ENCODE measurements around the gene USP53.
"Not testable (repeated sequence)": the region's sequence is repeated elsewhere in the genome, so short reads cannot be mapped to it uniquely, and the experiment has no call there.

Gene USP53

DNA sequence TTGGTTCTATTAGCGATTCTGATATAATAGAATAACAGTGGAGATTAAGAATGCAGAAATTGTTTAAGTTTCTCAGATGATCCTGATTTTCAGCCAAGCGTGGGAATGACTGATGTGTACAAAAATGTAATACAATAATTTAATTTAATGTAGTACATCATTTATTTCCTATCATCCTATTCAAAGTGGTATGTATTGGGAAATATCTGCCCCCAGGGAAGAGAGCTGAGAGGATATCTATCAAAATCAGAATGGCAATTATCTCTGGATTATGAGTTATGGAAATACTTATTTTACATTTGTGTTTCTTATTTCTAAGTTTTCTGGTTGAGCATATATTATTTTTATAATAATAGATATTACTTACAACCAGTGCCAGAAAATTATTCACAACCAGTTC is 105.5 kb downstream of the USP53 start:
- no peaks in the 10 kb centered on the region for H3K9me3 ChIP-seq (ENCODE audit: low read depth, low read length)
- no peak overlapping the region for H3K4me3 ChIP-seq
- no peak for TF ChIP-seq EZH2 (IDR thresholded peaks at IDR 0.05)
- TF ChIP-seq POLR2AphosphoS5 (IDR thresholded peaks at IDR 0.05; ENCODE audit: borderline replicate concordance, low read depth, low read length): no peak
- TF ChIP-seq FOXP2 (optimal IDR thresholded peaks at IDR 0.05; ENCODE audit: control extremely low read depth, extremely low read length, insufficient read depth): no peak
- no peak for DNase-seq (ENCODE audit: low read depth, low spot score)
- H3K9ac ChIP-seq (ENCODE audit: insufficient read length): no peak overlapping the region
- no peaks in the 10 kb centered on the region for H3K36me3 ChIP-seq (ENCODE audit: insufficient read depth, low read length)
- no peak overlapping the region for H3K27ac ChIP-seq

DNA sequence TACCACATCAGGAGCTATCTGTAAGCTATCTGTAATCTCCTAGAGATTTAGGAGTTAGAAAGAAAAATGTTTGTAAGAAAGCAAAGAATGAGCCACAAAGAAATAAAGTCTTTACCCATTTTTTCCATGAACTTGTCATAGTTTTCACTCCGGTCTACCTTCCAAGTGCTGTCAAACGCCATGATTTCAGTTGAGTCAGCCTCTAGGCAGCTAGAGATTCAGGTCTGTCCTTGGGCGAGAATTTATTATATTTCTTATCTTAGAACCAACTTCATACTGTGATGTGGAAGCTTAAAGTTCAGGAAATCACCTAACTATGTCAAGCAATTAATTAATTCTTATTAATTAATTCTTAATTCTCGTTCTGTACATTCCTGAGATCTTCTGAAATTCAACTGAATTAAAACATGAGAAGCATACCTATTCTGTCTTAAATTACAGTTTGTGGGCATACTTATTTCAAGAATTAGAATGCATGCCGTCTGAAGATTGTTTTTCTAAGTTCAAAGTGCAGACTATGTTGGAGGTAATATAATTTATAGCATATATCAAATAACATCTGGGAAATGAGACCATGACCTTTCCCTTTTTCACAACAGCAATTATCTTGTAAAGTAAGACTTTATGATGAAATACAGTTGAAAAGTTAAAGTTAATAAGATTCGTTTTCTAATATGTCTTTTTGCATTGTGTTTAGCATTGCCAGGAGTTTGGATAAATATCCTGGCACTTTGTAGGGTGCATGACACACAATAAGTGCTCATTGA is 109.6 kb downstream of the USP53 start, which contains the start of gene FABP2:
Gene FABP2, minus strand, starts transcription at position 218 of the 767 bp plus-strand sequence. Its CDS starts 36 bp downstream, at position 182.
- Histone ChIP-seq H3K9me3 (ENCODE audit: low read depth, low read length) (no peaks in the 10 kb centered on the region), H3K9ac (ENCODE audit: insufficient read length) (no peak within 1 kb of the TSS), H3K27ac (no peak within 1 kb of the TSS)

GRCh38 chr4:119328695-119329094 is 116.2 kb downstream of the USP53 start:
- H3K36me3 ChIP-seq (ENCODE audit: insufficient read depth, low read length): no peaks in the 10 kb centered on the region
- H3K4me3 ChIP-seq: no peak overlapping the region
- TF ChIP-seq POLR2AphosphoS5 (IDR thresholded peaks at IDR 0.05; ENCODE audit: borderline replicate concordance, low read depth, low read length): no peak
- TF ChIP-seq FOXP2 (optimal IDR thresholded peaks at IDR 0.05; ENCODE audit: control extremely low read depth, extremely low read length, insufficient read depth): no peak
- no peak for TF ChIP-seq EZH2 (IDR thresholded peaks at IDR 0.05)
- DNase-seq (ENCODE audit: low read depth, low spot score): no peak
- H3K27ac ChIP-seq: no peak overlapping the region
- no peak overlapping the region for H3K9ac ChIP-seq (ENCODE audit: insufficient read length)
- H3K9me3 ChIP-seq (ENCODE audit: low read depth, low read length): no peaks in the 10 kb centered on the region

More for the DNA sequence above, 109.6 kb downstream of the USP53 start, which contains the start of gene FABP2:
- Histone ChIP-seq H3K36me3 (ENCODE audit: insufficient read depth, low read length) (no peaks in the 10 kb centered on the region), H3K4me3 (no peak within 1 kb of the TSS)
- TF ChIP-seq POLR2AphosphoS5 (IDR thresholded peaks at IDR 0.05; ENCODE audit: borderline replicate concordance, low read depth, low read length) (no peak), FOXP2 (optimal IDR thresholded peaks at IDR 0.05; ENCODE audit: control extremely low read depth, extremely low read length, insufficient read depth) (no peak), EZH2 (IDR thresholded peaks at IDR 0.05) (no peak)
- no peak for DNase-seq (ENCODE audit: low read depth, low spot score)

- TF ChIP-seq EZH2 (IDR thresholded peaks at IDR 0.05): no peak
- no peak for TF ChIP-seq POLR2AphosphoS5 (IDR thresholded peaks at IDR 0.05; ENCODE audit: borderline replicate concordance, low read depth, low read length)
- TF ChIP-seq FOXP2 (optimal IDR thresholded peaks at IDR 0.05; ENCODE audit: control extremely low read depth, extremely low read length, insufficient read depth): no peak
- Histone ChIP-seq H3K9ac (ENCODE audit: insufficient read length) (no peak overlapping the region), H3K4me3 (no peak overlapping the region), H3K36me3 (ENCODE audit: insufficient read depth, low read length) (no peaks in the 10 kb centered on the region), H3K27ac (no peak overlapping the region), H3K9me3 (ENCODE audit: low read depth, low read length) (no peaks in the 10 kb centered on the region)
- no peak for DNase-seq (ENCODE audit: low read depth, low spot score)
Measured at GRCh38 chr4:119329835-119330620, 117.5 kb downstream of the USP53 start.

- H3K4me3 ChIP-seq; H3K9me3 ChIP-seq (ENCODE audit: low read depth, low read length); DNase-seq (ENCODE audit: low read depth, low spot score); H3K36me3 ChIP-seq (ENCODE audit: insufficient read depth, low read length); H3K27ac ChIP-seq; H3K9ac ChIP-seq (ENCODE audit: insufficient read length): not testable (repeated sequence)
Measured at GRCh38 chr4:119336332-119336979, 123.9 kb downstream of the USP53 start.

GRCh38 chr4:119337010-119337409 is 124.5 kb downstream of the USP53 start:
- TF ChIP-seq POLR2AphosphoS5 (IDR thresholded peaks at IDR 0.05; ENCODE audit: borderline replicate concordance, low read depth, low read length): no peak
- no peak for TF ChIP-seq EZH2 (IDR thresholded peaks at IDR 0.05)
- peak; percentile 34 for DNase-seq (ENCODE audit: low read depth, low spot score)
- H3K4me3 ChIP-seq: no peak overlapping the region
- H3K36me3 ChIP-seq (ENCODE audit: insufficient read depth, low read length): no peaks in the 10 kb centered on the region
- no peak overlapping the region for H3K9ac ChIP-seq (ENCODE audit: insufficient read length)
- no peak overlapping the region for H3K27ac ChIP-seq
- H3K9me3 ChIP-seq (ENCODE audit: low read depth, low read length): no peaks in the 10 kb centered on the region

- not testable (repeated sequence) for DNase-seq (ENCODE audit: low read depth, low spot score); H3K9ac ChIP-seq (ENCODE audit: insufficient read length); H3K36me3 ChIP-seq (ENCODE audit: insufficient read depth, low read length); H3K27ac ChIP-seq; H3K9me3 ChIP-seq (ENCODE audit: low read depth, low read length); H3K4me3 ChIP-seq
Measured at GRCh38 chr4:119339895-119340294, 127.4 kb downstream of the USP53 start.

GRCh38 chr4:119343293-119343692 is 130.8 kb downstream of the USP53 start:
- not testable (repeated sequence) for H3K27ac ChIP-seq; H3K9ac ChIP-seq (ENCODE audit: insufficient read length); H3K9me3 ChIP-seq (ENCODE audit: low read depth, low read length); DNase-seq (ENCODE audit: low read depth, low spot score); H3K36me3 ChIP-seq (ENCODE audit: insufficient read depth, low read length); H3K4me3 ChIP-seq

Measured in SK-N-MC (cell line).